BE2C (cell line): Measurements from ENCODE around the gene CSGALNACT2.

Source experiments
- DNase-seq: peaks from one replicate; pipeline ENCODE4 v3.0.0-alpha.2; 2020
- H3K27me3 ChIP-seq: fragments of 250-450 bp; sonication (Bioruptor Pico); 2 replicates; pipeline ENCODE4 v1.5.1; 2020; ENCODE audit warnings: mild to moderate bottlenecking
- H3K36me3 ChIP-seq: fragments of 250-450 bp; sonication (Bioruptor Pico); 2 replicates; pipeline ENCODE4 v1.5.1; 2020; ENCODE audit warnings: mild to moderate bottlenecking
- H3K4me1 ChIP-seq: fragments of 250-450 bp; sonication (Bioruptor Pico); 2 replicates; pipeline ENCODE4 v1.5.1; 2020
- H3K4me3 ChIP-seq: 2 replicates; pipeline ENCODE4 v1.5.1; 2011; ENCODE audit warnings: low read depth, low read length
- H3K9me3 ChIP-seq: fragments of 250-450 bp; sonication (Bioruptor Pico); 2 replicates; pipeline ENCODE4 v1.5.1; 2020
- CTCF ChIP-seq: IDR thresholded peaks from 2 replicates; pipeline ENCODE4 v1.5.1; 2012; ENCODE audit warnings: mild to moderate bottlenecking, low read depth, low read length

The CSGALNACT2 gene

GRCh38 chr10:43117777-43118583 lies 20.3 kb upstream of the CSGALNACT2 start:
- TF ChIP-seq CTCF: no peak
- no peaks in the 10 kb centered on the region; the same call in 1 of the 2 replicates for H3K4me1 ChIP-seq
- H3K36me3 ChIP-seq: peaks cover 100% of the 10 kb centered on the region
- H3K27me3 ChIP-seq: no peaks in the 10 kb centered on the region
- H3K9me3 ChIP-seq: no peaks in the 10 kb centered on the region
- H3K4me3 ChIP-seq: no peak overlapping the region
- DNase-seq: no peak

GRCh38 chr10:43118631-43119415 lies 19.4 kb upstream of the CSGALNACT2 start:
- no peaks in the 10 kb centered on the region; the same call in 1 of the 2 replicates for H3K4me1 ChIP-seq
- H3K36me3 ChIP-seq: peaks cover 100% of the 10 kb centered on the region
- H3K27me3 ChIP-seq: no peaks in the 10 kb centered on the region
- H3K9me3 ChIP-seq: no peaks in the 10 kb centered on the region
- no peak for TF ChIP-seq CTCF
- no peak overlapping the region for H3K4me3 ChIP-seq
- DNase-seq: no peak

GRCh38 chr10:43119416-43120115 lies 18.7 kb upstream of the CSGALNACT2 start:
- no peak for DNase-seq
- no peaks in the 10 kb centered on the region for H3K9me3 ChIP-seq
- H3K27me3 ChIP-seq: no peaks in the 10 kb centered on the region
- H3K4me1 ChIP-seq: no peaks in the 10 kb centered on the region; the same call in 1 of the 2 replicates
- no peak for TF ChIP-seq CTCF
- peaks cover 100% of the 10 kb centered on the region for H3K36me3 ChIP-seq
- no peak overlapping the region for H3K4me3 ChIP-seq

GRCh38 chr10:43120116-43120928 lies 17.9 kb upstream of the CSGALNACT2 start:
- H3K9me3 ChIP-seq: no peaks in the 10 kb centered on the region
- no peaks in the 10 kb centered on the region for H3K27me3 ChIP-seq
- no peak overlapping the region for H3K4me3 ChIP-seq
- TF ChIP-seq CTCF: no peak
- H3K36me3 ChIP-seq: peaks cover 100% of the 10 kb centered on the region
- no peaks in the 10 kb centered on the region; the same call in 1 of the 2 replicates for H3K4me1 ChIP-seq
- no peak for DNase-seq

- Histone ChIP-seq H3K4me1 (no peaks in the 10 kb centered on the region; the same call in 1 of the 2 replicates), H3K27me3 (no peaks in the 10 kb centered on the region), H3K36me3 (peaks cover 100% of the 10 kb centered on the region), H3K9me3 (no peaks in the 10 kb centered on the region), H3K4me3 (no peak overlapping the region)
- no peak for TF ChIP-seq CTCF
- no peak for DNase-seq
These were observed 17.3 kb upstream of the CSGALNACT2 start for GRCh38 chr10:43120929-43121314.
